Measurements from ENCODE around the gene LSS. TPM values are rescaled to one million over a fixed set of nuclear protein-coding genes. Genes with fewer than 3 reads are reported as not detected.

The LSS gene
- total and polyA plus RNA-seq, 4 donors: 27.6 to 194 (median 89.3) TPM

GRCh38 chr21:46255758-46256337, 27.3 kb upstream of the LSS start:
- WGBS: 95% methylated on average over 6 of the region's 6 CpGs
- H3K27ac ChIP-seq (ENCODE audit: low read depth in 1 of 2, low read length in 2 of 2): no peak overlapping the region
- H3K9ac ChIP-seq (ENCODE audit: low read depth in 1 of 2, low read length in 2 of 2): no peak overlapping the region
- no peak overlapping the region for H3K4me3 ChIP-seq (ENCODE audit: low read depth in 1 of 3, low read length in 3 of 3)
- H3K27me3 ChIP-seq (ENCODE audit: control insufficient read depth in 4 of 4, insufficient read depth in 4 of 4, low read length in 3 of 4): no peaks in the 10 kb centered on the region
- no peak for DNase-seq (ENCODE audit: low spot score)
- H3K36me3 ChIP-seq (ENCODE audit: control insufficient read depth in 4 of 4, insufficient read depth in 3 of 4, low read depth in 1 of 4, low read length in 3 of 4): peaks cover 14 to 80% (median 61%) of the 10 kb centered on the region in 4 donors
- TF ChIP-seq MAX (IDR thresholded peaks at IDR 0.05) (no peak), GABPA (IDR thresholded peaks at IDR 0.05 in 1 of 2, conservative IDR thresholded peaks at IDR 0.05 in 1 of 2) (no peak), RAD21 (IDR thresholded peaks at IDR 0.05) (no peak), FOXA1 (IDR thresholded peaks at IDR 0.05) (no peak)
- H3K4me1 ChIP-seq (ENCODE audit: control insufficient read depth in 4 of 4, insufficient read depth in 4 of 4, low read length in 3 of 4): no peaks in the 10 kb centered on the region
- no peaks in the 10 kb centered on the region for H3K9me3 ChIP-seq (ENCODE audit: control insufficient read depth in 4 of 4, low read length in 3 of 4)

DNA sequence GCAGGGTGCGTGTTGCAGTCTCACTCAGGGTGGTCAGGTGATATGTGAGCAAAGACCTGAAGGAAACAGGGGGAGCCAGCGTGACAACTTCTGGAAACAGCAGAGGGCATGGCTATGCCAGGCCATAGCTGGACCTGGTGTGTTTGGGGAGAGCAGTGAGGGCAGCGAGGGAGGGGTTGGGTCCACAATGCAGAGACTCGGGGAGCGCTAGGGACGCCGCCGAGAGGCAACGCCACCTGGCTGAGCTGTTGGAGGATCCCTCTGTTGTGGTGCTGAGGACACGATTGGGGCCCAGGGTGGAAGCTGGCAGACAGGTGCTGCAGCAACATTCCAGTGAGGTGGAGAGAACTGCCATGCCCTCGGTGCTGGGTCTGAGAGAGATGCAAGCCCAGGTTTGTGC, 26.6 kb upstream of the LSS start:
- Histone ChIP-seq H3K36me3 (ENCODE audit: control insufficient read depth in 4 of 4, insufficient read depth in 3 of 4, low read depth in 1 of 4, low read length in 3 of 4) (peaks cover 14 to 80% (median 61%) of the 10 kb centered on the region in 4 donors), H3K4me3 (ENCODE audit: low read depth in 1 of 3, low read length in 3 of 3) (no peak overlapping the region), H3K9ac (ENCODE audit: low read depth in 1 of 2, low read length in 2 of 2) (no peak overlapping the region), H3K9me3 (ENCODE audit: control insufficient read depth in 4 of 4, low read length in 3 of 4) (no peaks in the 10 kb centered on the region), H3K27me3 (ENCODE audit: control insufficient read depth in 4 of 4, insufficient read depth in 4 of 4, low read length in 3 of 4) (no peaks in the 10 kb centered on the region), H3K4me1 (ENCODE audit: control insufficient read depth in 4 of 4, insufficient read depth in 4 of 4, low read length in 3 of 4) (no peaks in the 10 kb centered on the region), H3K27ac (ENCODE audit: low read depth in 1 of 2, low read length in 2 of 2) (no peak overlapping the region)
- 97% methylated on average over 11 of the region's 11 CpGs for WGBS
- TF ChIP-seq RAD21 (IDR thresholded peaks at IDR 0.05) (no peak), HNF4G (IDR thresholded peaks at IDR 0.05) (no peak), FOXA2 (IDR thresholded peaks at IDR 0.05) (no peak)
- DNase-seq (ENCODE audit: low spot score): no peak

GRCh38 chr21:46254208-46254975, 25.8 kb upstream of the LSS start:
- Histone ChIP-seq H3K4me1 (ENCODE audit: control insufficient read depth in 4 of 4, insufficient read depth in 4 of 4, low read length in 3 of 4) (no peaks in the 10 kb centered on the region), H3K9me3 (ENCODE audit: control insufficient read depth in 4 of 4, low read length in 3 of 4) (no peaks in the 10 kb centered on the region), H3K36me3 (ENCODE audit: control insufficient read depth in 4 of 4, insufficient read depth in 3 of 4, low read depth in 1 of 4, low read length in 3 of 4) (peaks cover 13 to 86% (median 66%) of the 10 kb centered on the region in 4 donors), H3K27ac (ENCODE audit: low read depth in 1 of 2, low read length in 2 of 2) (no peak overlapping the region), H3K9ac (ENCODE audit: low read depth in 1 of 2, low read length in 2 of 2) (no peak overlapping the region), H3K4me3 (ENCODE audit: low read depth in 1 of 3, low read length in 3 of 3) (no peak overlapping the region), H3K27me3 (ENCODE audit: control insufficient read depth in 4 of 4, insufficient read depth in 4 of 4, low read length in 3 of 4) (no peaks in the 10 kb centered on the region)
- DNase-seq (ENCODE audit: low spot score): no peak
- 93% methylated on average over 12 of the region's 12 CpGs for WGBS
- TF ChIP-seq RXRA (IDR thresholded peaks at IDR 0.05) (no peak), FOXA1 (IDR thresholded peaks at IDR 0.05) (no peak), HNF4A (conservative IDR thresholded peaks at IDR 0.05) (no peak), JUND (IDR thresholded peaks at IDR 0.05) (no peak), ATF3 (IDR thresholded peaks at IDR 0.05) (no peak), EGR1 (IDR thresholded peaks at IDR 0.05; ENCODE audit: low read depth in 2 of 2) (no peak), ZBTB33 (IDR thresholded peaks at IDR 0.05) (no peak), GABPA (IDR thresholded peaks at IDR 0.05 in 1 of 2, conservative IDR thresholded peaks at IDR 0.05 in 1 of 2) (no peak), TAF1 (conservative IDR thresholded peaks at IDR 0.05) (no peak), REST (IDR thresholded peaks at IDR 0.05) (no peak), MAX (IDR thresholded peaks at IDR 0.05) (no peak)
